Liver (tissue), 9 donors: ENCODE results near the gene TMEM108. TPM values are rescaled to one million over a fixed set of nuclear protein-coding genes. Genes with fewer than 3 reads are reported as not detected.

ENCODE experiments used
- DNase-seq: peaks from one replicate; pipeline ENCODE4 v3.0.0-alpha.2; 2017; ENCODE audit warnings: low spot score
- H3K27ac ChIP-seq, 2 donors: one replicate each; pipeline ENCODE4 v1.7.0; 2013; ENCODE audit warnings: inconsistent platforms in 2 of 2, low read length in 2 of 2, control low read depth in 1 of 2, low read depth in 1 of 2, mild to moderate bottlenecking in 1 of 2
- H3K27me3 ChIP-seq, 4 donors: one replicate each; pipeline versions ENCODE4 v1.6.1 to v1.7.0; 2013; ENCODE audit warnings: low read length in 3 of 4, inconsistent platforms in 1 of 4, mild to moderate bottlenecking in 1 of 4, moderate library complexity in 1 of 4; ENCODE audit not compliant: control insufficient read depth in 4 of 4, insufficient read depth in 4 of 4
- H3K36me3 ChIP-seq, 4 donors: one replicate each; pipeline versions ENCODE4 v1.6.1 to v1.7.0; 2013; ENCODE audit warnings: low read length in 3 of 4, mild to moderate bottlenecking in 3 of 4, low read depth in 1 of 4, moderate library complexity in 1 of 4; ENCODE audit not compliant: control insufficient read depth in 4 of 4, insufficient read depth in 3 of 4
- H3K4me1 ChIP-seq, 4 donors: one replicate each; pipeline versions ENCODE4 v1.6.1 to v1.7.0; 2013; ENCODE audit warnings: low read length in 3 of 4, mild to moderate bottlenecking in 3 of 4, moderate library complexity in 1 of 4; ENCODE audit not compliant: control insufficient read depth in 4 of 4, insufficient read depth in 4 of 4
- H3K4me3 ChIP-seq, 3 donors: one replicate each; pipeline versions ENCODE4 v1.6.1 to v1.7.0; 2013; ENCODE audit warnings: low read length in 3 of 3, control low read depth in 1 of 3, low read depth in 1 of 3, mild to moderate bottlenecking in 1 of 3
- H3K9ac ChIP-seq, 2 donors: one replicate each; pipeline ENCODE4 v1.7.0; 2013; ENCODE audit warnings: low read length in 2 of 2, mild to moderate bottlenecking in 2 of 2, moderate library complexity in 2 of 2, control low read depth in 1 of 2, low read depth in 1 of 2
- H3K9me3 ChIP-seq, 4 donors: one replicate each; pipeline versions ENCODE4 v1.6.1 to v1.7.0; 2013; ENCODE audit warnings: low read length in 3 of 4; ENCODE audit not compliant: control insufficient read depth in 4 of 4
- ATF3 ChIP-seq: IDR thresholded peaks from 2 replicates; pipeline ENCODE4 v1.6.1; 2016; ENCODE audit warnings: antibody characterized with exemption
- EGR1 ChIP-seq, 2 donors: IDR thresholded peaks; 2 replicates each; pipeline ENCODE4 v1.6.1; 2016 to 2018; ENCODE audit warnings: antibody characterized with exemption in 2 of 2, low read depth in 2 of 2
- GABPA ChIP-seq, 2 donors: IDR thresholded peaks in 1 of 2; conservative IDR thresholded peaks in 1 of 2; 2 replicates each; pipeline ENCODE4 v1.6.1; 2016; ENCODE audit warnings: antibody characterized with exemption in 2 of 2, mild to moderate bottlenecking in 1 of 2, moderate library complexity in 1 of 2
- HNF4A ChIP-seq, 2 donors: conservative IDR thresholded peaks; 2 replicates each; pipeline ENCODE4 v1.6.1; 2016; ENCODE audit warnings: antibody characterized with exemption in 2 of 2, mild to moderate bottlenecking in 2 of 2
- HNF4G ChIP-seq: IDR thresholded peaks from 2 replicates; pipeline ENCODE4 v1.6.1; 2016; ENCODE audit warnings: antibody characterized with exemption
- JUND ChIP-seq, 2 donors: IDR thresholded peaks; 2 replicates each; pipeline ENCODE4 v1.6.1; 2016; ENCODE audit warnings: antibody characterized with exemption in 2 of 2
- MAX ChIP-seq: IDR thresholded peaks from 2 replicates; pipeline ENCODE4 v1.6.1; 2016; ENCODE audit warnings: antibody characterized with exemption
- REST ChIP-seq: IDR thresholded peaks from 2 replicates; pipeline ENCODE4 v1.6.1; 2016; ENCODE audit warnings: antibody characterized with exemption, mild to moderate bottlenecking
- RXRA ChIP-seq, 2 donors: IDR thresholded peaks; 2 replicates each; pipeline ENCODE4 v1.6.1; 2017 to 2018; ENCODE audit warnings: antibody characterized with exemption in 2 of 2, mild to moderate bottlenecking in 1 of 2
- SP1 ChIP-seq: IDR thresholded peaks from 2 replicates; pipeline ENCODE4 v1.6.1; 2018; ENCODE audit warnings: antibody characterized with exemption, mild to moderate bottlenecking
- TAF1 ChIP-seq: conservative IDR thresholded peaks from 2 replicates; pipeline ENCODE4 v1.6.1; 2016; ENCODE audit warnings: antibody characterized with exemption, mild to moderate bottlenecking
- WGBS: extraction: QIAGEN DNeasy Blood & Tissue Kit; methylation state at CpG from one replicate; pipeline ENCODE4 v1.1.7; 2013; 5-methylcytosine and 5-hydroxymethylcytosine counted together
- polyA plus RNA-seq, 2 donors: library from polyadenylated mRNA; stranded (reverse) in 1 of 2; unstranded in 1 of 2; fragments of 200-250 nt in 1 of 2; fragments of >200 nt in 1 of 2; fragmentation: Nextera tagmentation in 1 of 2; extraction: Ambion mirVana in 1 of 2; gene quantifications; one replicate each; pipeline versions ENCODE4 v1.2.1 to v1.2.3, GENCODE V29; 2013 to 2015
- total RNA-seq, 2 donors: library from RNA; depleted of rRNA; stranded (reverse); fragments of >200 nt; gene quantifications; one replicate each; pipeline ENCODE4 v1.2.3, GENCODE V29; 2014
- TF ChIP-seq, protein P1 (sequence below): IDR thresholded peaks from 2 replicates; pipeline ENCODE4 v1.6.1; 2016; ENCODE audit warnings: antibody characterized with exemption
- donor health status: healthy.
- donor health status: healthy.
- donor health status: healthy.
- donor health status: healthy.
- donor health status: healthy.

Gene TMEM108
- total and polyA plus RNA-seq, 4 donors = 0.05 to 0.10 TPM; not detected in 2

GRCh38 chr3:133208184-133208583 lies 170.0 kb downstream of the TMEM108 start (continued):
- no peak for TF ChIP-seq REST

- Histone ChIP-seq H3K4me1 (no peaks in the 10 kb centered on the region), H3K27me3 (no peaks in the 10 kb centered on the region), H3K36me3 (no peaks in the 10 kb centered on the region), H3K9me3 (no peaks in the 10 kb centered on the region), H3K27ac (no peak overlapping the region), H3K9ac (no peak overlapping the region), H3K4me3 (no peak overlapping the region)
- DNase-seq = no peak
- TF ChIP-seq ATF3 (no peak), GABPA (IDR thresholded peaks at IDR 0.05 in 1 of 2, conservative IDR thresholded peaks at IDR 0.05 in 1 of 2) (no peak), HNF4A (conservative IDR thresholded peaks at IDR 0.05) (no peak), REST (no peak), SP1 (no peak), TAF1 (no peak), JUND (IDR thresholded peaks at IDR 0.05) (no peak), EGR1 (IDR thresholded peaks at IDR 0.05; ENCODE audit: low read depth in 2 of 2) (no peak), MAX (no peak), HNF4G (no peak), RXRA (IDR thresholded peaks at IDR 0.05) (no peak)
- TF ChIP-seq, protein P1, sequence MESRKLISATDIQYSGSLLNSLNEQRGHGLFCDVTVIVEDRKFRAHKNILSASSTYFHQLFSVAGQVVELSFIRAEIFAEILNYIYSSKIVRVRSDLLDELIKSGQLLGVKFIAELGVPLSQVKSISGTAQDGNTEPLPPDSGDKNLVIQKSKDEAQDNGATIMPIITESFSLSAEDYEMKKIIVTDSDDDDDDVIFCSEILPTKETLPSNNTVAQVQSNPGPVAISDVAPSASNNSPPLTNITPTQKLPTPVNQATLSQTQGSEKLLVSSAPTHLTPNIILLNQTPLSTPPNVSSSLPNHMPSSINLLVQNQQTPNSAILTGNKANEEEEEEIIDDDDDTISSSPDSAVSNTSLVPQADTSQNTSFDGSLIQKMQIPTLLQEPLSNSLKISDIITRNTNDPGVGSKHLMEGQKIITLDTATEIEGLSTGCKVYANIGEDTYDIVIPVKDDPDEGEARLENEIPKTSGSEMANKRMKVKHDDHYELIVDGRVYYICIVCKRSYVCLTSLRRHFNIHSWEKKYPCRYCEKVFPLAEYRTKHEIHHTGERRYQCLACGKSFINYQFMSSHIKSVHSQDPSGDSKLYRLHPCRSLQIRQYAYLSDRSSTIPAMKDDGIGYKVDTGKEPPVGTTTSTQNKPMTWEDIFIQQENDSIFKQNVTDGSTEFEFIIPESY = no peak
- WGBS = 84% methylated on average over 1 of the region's 1 CpG
These were observed 171.8 kb downstream of the TMEM108 start for GRCh38 chr3:133209871-133210550.
